DMS53 (cell line): Measurements from ENCODE around the gene LGALS3BP.

ENCODE experiments used
- DNase-seq: peaks from one replicate; lab custom pipeline; 2025; lab: John Stamatoyannopoulos, UW

LGALS3BP gene

GRCh38 chr17:78981010-78981888, 1.5 kb upstream of the LGALS3BP start:
- DNase-seq: no peak

GRCh38 chr17:78980624-78980972, 875 bp upstream of the LGALS3BP start:
- DNase-seq: no peak

- no peak for DNase-seq
Observed at GRCh38 chr17:78977997-78978973, 1.4 kb downstream of the LGALS3BP start.

- no peak for DNase-seq
Observed at GRCh38 chr17:78977681-78977943, 2.1 kb downstream of the LGALS3BP start.

GRCh38 chr17:78976907-78977680, 2.6 kb downstream of the LGALS3BP start:
- no peak for DNase-seq

- DNase-seq: peak; percentile 67
Observed at GRCh38 chr17:78974635-78975591, 4.8 kb downstream of the LGALS3BP start.

GRCh38 chr17:78973792-78974520, 5.8 kb downstream of the LGALS3BP start:
- no peak for DNase-seq

GRCh38 chr17:78973196-78973595, 6.5 kb downstream of the LGALS3BP start:
- DNase-seq: no peak

GRCh38 chr17:78972507-78973105, 7.1 kb downstream of the LGALS3BP start:
- DNase-seq: peak; percentile 31

- DNase-seq: no peak
Observed at GRCh38 chr17:78971756-78972506, 7.8 kb downstream of the LGALS3BP start.

- peak; percentile 82 for DNase-seq
Observed at GRCh38 chr17:78970834-78971755, 8.6 kb downstream of the LGALS3BP start.

GRCh38 chr17:78969865-78970264, 9.9 kb downstream of the LGALS3BP start:
- no peak for DNase-seq

- no peak for DNase-seq
Observed at GRCh38 chr17:78967782-78968362, 11.9 kb downstream of the LGALS3BP start.

- DNase-seq: no peak
Observed at GRCh38 chr17:78966910-78967600, 12.7 kb downstream of the LGALS3BP start.

GRCh38 chr17:78966123-78966813, 13.5 kb downstream of the LGALS3BP start:
- no peak for DNase-seq

- DNase-seq: no peak
Observed at GRCh38 chr17:78965491-78965924, 14.2 kb downstream of the LGALS3BP start.
